Smooth muscle cell (in vitro differentiated cells): ENCODE results near the gene SMCO3. TPM values are rescaled to one million over a fixed set of nuclear protein-coding genes. Genes with fewer than 3 reads are reported as not detected.

ENCODE experiments used
- DNase-seq: peaks from one replicate; lab custom pipeline; 2025; ENCODE audit not compliant: unreplicated experiment; lab: John Stamatoyannopoulos, UW
- H2AFZ ChIP-seq: fragments of 200-600 bp; sonication (generic); 2 replicates; pipeline ENCODE4 v1.6.0; 2016; ENCODE audit warnings: antibody characterized with exemption, low read depth, mild to moderate bottlenecking
- H3F3A ChIP-seq: fragments of 200-600 bp; sonication (generic); 2 replicates; pipeline ENCODE4 v1.6.0; 2017; ENCODE audit warnings: antibody characterized with exemption, low read depth
- H3K27ac ChIP-seq: fragments of 200-600 bp; sonication (generic); 2 replicates; pipeline ENCODE4 v1.5.1; 2016; ENCODE audit warnings: low read depth, mild to moderate bottlenecking
- H3K27me3 ChIP-seq: fragments of 200-600 bp; sonication (generic); 2 replicates; pipeline ENCODE4 v1.6.1; 2016; ENCODE audit warnings: low read depth, mild to moderate bottlenecking
- H3K36me3 ChIP-seq: fragments of 200-600 bp; sonication (generic); 2 replicates; pipeline ENCODE4 v1.5.1; 2016; ENCODE audit warnings: low read depth
- H3K4me1 ChIP-seq: fragments of 200-600 bp; sonication (generic); 2 replicates; pipeline ENCODE4 v1.5.1; 2016; ENCODE audit warnings: low read depth
- H3K4me2 ChIP-seq: fragments of 200-600 bp; sonication (generic); 2 replicates; pipeline ENCODE4 v1.6.0; 2016; ENCODE audit warnings: mild to moderate bottlenecking
- H3K4me3 ChIP-seq: fragments of 200-600 bp; sonication (generic); 2 replicates; pipeline ENCODE4 v1.5.1; 2016; ENCODE audit warnings: mild to moderate bottlenecking
- H3K79me2 ChIP-seq: fragments of 200-600 bp; sonication (generic); 2 replicates; pipeline ENCODE4 v1.6.0; 2016; ENCODE audit warnings: low read depth, mild to moderate bottlenecking
- H3K9ac ChIP-seq: fragments of 200-600 bp; sonication (generic); 2 replicates; pipeline ENCODE4 v1.6.0; 2016; ENCODE audit warnings: low read depth
- H3K9me3 ChIP-seq: fragments of 200-600 bp; sonication (generic); replicated peaks from 2 replicates; pipeline ENCODE4 v1.5.1; 2016; ENCODE audit warnings: low read depth
- H4K20me1 ChIP-seq: fragments of 200-600 bp; sonication (generic); 2 replicates; pipeline ENCODE4 v1.6.0; 2016; ENCODE audit warnings: low read depth
- WGBS: methylation state at CpG from one replicate; pipeline ENCODE4 v1.1.7; 2016; ENCODE audit warnings: low lambda C conversion rate; 5-methylcytosine and 5-hydroxymethylcytosine counted together
- polyA plus RNA-seq: library from polyadenylated mRNA; unstranded; fragments of >200 nt; fragmentation: Nextera tagmentation; extraction: Ambion mirVana; gene quantifications from 2 replicates; pipeline ENCODE4 v1.2.1, GENCODE V29; 2016
- total RNA-seq: library from RNA; depleted of rRNA; stranded (reverse); fragments of >200 nt; gene quantifications from 2 replicates; pipeline ENCODE4 v1.2.3, GENCODE V29; 2014
- TF ChIP-seq, protein P1 (sequence below): fragments of 200-600 bp; sonication (generic); IDR thresholded peaks from 2 replicates; pipeline ENCODE4 v1.5.1; 2017; ENCODE audit warnings: borderline replicate concordance, mild to moderate bottlenecking, antibody characterized with exemption; ENCODE audit not compliant: insufficient read depth, poor library complexity, severe bottlenecking

SMCO3 gene
- total and polyA plus RNA-seq, 2 experiments from 2014 or later, result 0.22 to 0.93 TPM

GRCh38 chr12:14843425-14843887, 29.5 kb upstream of the SMCO3 start, which contains the start of gene ART4:
ART4 (minus strand) TSS chr12:14843526; CDS start chr12:14843113, 413 bp downstream.
- peaks cover 2% of the 10 kb centered on the region for H3F3A ChIP-seq
- no peaks in the 10 kb centered on the region for H4K20me1 ChIP-seq
- peak within 1 kb of the TSS; percentile 58 for H3K27ac ChIP-seq
- peaks cover 30% of the 10 kb centered on the region for H3K79me2 ChIP-seq
- peak within 1 kb of the TSS; percentile 2 for H3K4me3 ChIP-seq
- TF ChIP-seq, protein P1, sequence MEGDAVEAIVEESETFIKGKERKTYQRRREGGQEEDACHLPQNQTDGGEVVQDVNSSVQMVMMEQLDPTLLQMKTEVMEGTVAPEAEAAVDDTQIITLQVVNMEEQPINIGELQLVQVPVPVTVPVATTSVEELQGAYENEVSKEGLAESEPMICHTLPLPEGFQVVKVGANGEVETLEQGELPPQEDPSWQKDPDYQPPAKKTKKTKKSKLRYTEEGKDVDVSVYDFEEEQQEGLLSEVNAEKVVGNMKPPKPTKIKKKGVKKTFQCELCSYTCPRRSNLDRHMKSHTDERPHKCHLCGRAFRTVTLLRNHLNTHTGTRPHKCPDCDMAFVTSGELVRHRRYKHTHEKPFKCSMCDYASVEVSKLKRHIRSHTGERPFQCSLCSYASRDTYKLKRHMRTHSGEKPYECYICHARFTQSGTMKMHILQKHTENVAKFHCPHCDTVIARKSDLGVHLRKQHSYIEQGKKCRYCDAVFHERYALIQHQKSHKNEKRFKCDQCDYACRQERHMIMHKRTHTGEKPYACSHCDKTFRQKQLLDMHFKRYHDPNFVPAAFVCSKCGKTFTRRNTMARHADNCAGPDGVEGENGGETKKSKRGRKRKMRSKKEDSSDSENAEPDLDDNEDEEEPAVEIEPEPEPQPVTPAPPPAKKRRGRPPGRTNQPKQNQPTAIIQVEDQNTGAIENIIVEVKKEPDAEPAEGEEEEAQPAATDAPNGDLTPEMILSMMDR, result no peak
- H3K9ac ChIP-seq, result peak within 1 kb of the TSS; percentile 31
- DNase-seq, result no peak
- H3K4me2 ChIP-seq, result peak within 1 kb of the TSS; percentile 15
- H3K9me3 ChIP-seq, result no peaks in the 10 kb centered on the region
- H3K27me3 ChIP-seq, result no peaks in the 10 kb centered on the region
- H2AFZ ChIP-seq, result peak within 1 kb of the TSS; percentile 72
- no peaks in the 10 kb centered on the region for H3K4me1 ChIP-seq
- no peaks in the 10 kb centered on the region for H3K36me3 ChIP-seq
- WGBS, result 22% methylated on average over 10 of the region's 10 CpGs

DNA sequence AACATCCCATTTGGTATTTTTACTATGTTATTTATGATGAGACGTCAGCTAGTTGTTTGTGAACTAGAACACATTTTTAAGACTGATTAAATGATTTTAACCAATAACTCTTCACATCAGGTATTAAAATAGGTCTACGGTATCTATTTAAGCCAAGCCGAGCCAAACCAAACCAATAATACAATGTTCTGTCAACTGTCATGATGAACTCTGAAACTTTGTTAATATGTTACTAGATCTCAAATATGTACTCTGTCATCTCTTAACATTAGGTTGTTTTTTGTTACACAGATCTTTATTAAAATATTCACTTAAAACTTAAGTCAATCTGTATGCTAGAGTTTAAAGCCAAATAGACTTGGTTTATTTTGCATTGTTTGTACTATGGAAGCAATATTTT, 28.3 kb upstream of the SMCO3 start:
- H3F3A ChIP-seq, result peaks cover 13% of the 10 kb centered on the region
- H3K36me3 ChIP-seq, result no peaks in the 10 kb centered on the region
- H2AFZ ChIP-seq, result no peak overlapping the region
- peak overlapping the region; percentile 15 for H3K4me2 ChIP-seq
- DNase-seq, result no peak
- peaks cover 30% of the 10 kb centered on the region for H3K79me2 ChIP-seq
- 77% methylated on average over 3 of the region's 3 CpGs for WGBS
- no peak overlapping the region for H3K4me3 ChIP-seq
- H3K9ac ChIP-seq, result no peak overlapping the region
- peak overlapping the region; percentile 58 for H3K27ac ChIP-seq
- TF ChIP-seq, protein P1, result no peak
- no peaks in the 10 kb centered on the region for H3K27me3 ChIP-seq
- no peaks in the 10 kb centered on the region for H3K4me1 ChIP-seq
- no peaks in the 10 kb centered on the region for H4K20me1 ChIP-seq
- H3K9me3 ChIP-seq, result no peaks in the 10 kb centered on the region

DNA sequence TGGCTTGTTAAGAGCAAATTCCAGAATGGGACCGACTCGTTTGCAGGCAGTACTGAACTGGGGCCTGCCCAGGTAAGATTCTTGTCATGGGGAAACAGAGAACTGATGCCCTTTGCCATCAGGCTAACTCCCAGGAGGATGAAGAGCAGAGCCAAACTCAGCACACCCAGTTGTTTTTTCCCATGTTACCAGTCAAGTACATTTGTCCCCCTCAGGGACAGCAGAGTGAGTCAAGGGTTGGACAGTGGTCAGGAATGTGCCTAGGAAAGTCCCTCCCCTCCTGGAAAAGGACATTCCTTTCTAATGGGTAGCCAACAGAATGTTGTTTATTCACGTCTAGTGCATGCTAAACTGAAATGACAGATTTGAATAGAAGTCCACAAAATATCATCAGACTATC, 27.8 kb upstream of the SMCO3 start:
- Histone ChIP-seq H3K27me3 (no peaks in the 10 kb centered on the region), H3K27ac (peak overlapping the region; percentile 58), H3K79me2 (peaks cover 30% of the 10 kb centered on the region), H3K4me3 (no peak overlapping the region), H3K4me1 (no peaks in the 10 kb centered on the region), H3K9me3 (no peaks in the 10 kb centered on the region), H4K20me1 (no peaks in the 10 kb centered on the region), H3F3A (peaks cover 17% of the 10 kb centered on the region), H3K4me2 (peak overlapping the region; percentile 15), H3K9ac (no peak overlapping the region), H3K36me3 (no peaks in the 10 kb centered on the region), H2AFZ (peak overlapping the region; percentile 25)
- no peak for DNase-seq
- WGBS, result 24% methylated on average over 3 of the region's 3 CpGs
- TF ChIP-seq, protein P1, result no peak

GRCh38 chr12:14840616-14841015, 26.6 kb upstream of the SMCO3 start:
- H3K27ac ChIP-seq, result peak overlapping the region; percentile 58
- H3K9me3 ChIP-seq, result no peaks in the 10 kb centered on the region
- no peak for DNase-seq
- TF ChIP-seq, protein P1, result no peak
- no peaks in the 10 kb centered on the region for H4K20me1 ChIP-seq
- no peak overlapping the region for H3K4me2 ChIP-seq
- no peaks in the 10 kb centered on the region for H3K4me1 ChIP-seq
- WGBS, result 80% methylated on average over 4 of the region's 4 CpGs
- H2AFZ ChIP-seq, result no peak overlapping the region
- peaks cover 30% of the 10 kb centered on the region for H3K79me2 ChIP-seq
- H3K27me3 ChIP-seq, result no peaks in the 10 kb centered on the region
- H3K36me3 ChIP-seq, result no peaks in the 10 kb centered on the region
- peaks cover 20% of the 10 kb centered on the region for H3F3A ChIP-seq
- H3K9ac ChIP-seq, result no peak overlapping the region
- no peak overlapping the region for H3K4me3 ChIP-seq
